SK-N-SH treated with all-trans-retinoic acid at 6 μM for 48 hours (cell line): Measurements from ENCODE around the gene OGT.

Experiments used
- ATAC-seq: fragments of 200-7000 bp; cut with Tn5 transposase; 3 replicates; pipeline ENCODE4 v1.9.1; 2020; ENCODE audit warnings: mild to moderate bottlenecking, moderate library complexity
- ARNTL ChIP-seq: fragments of 450-650 bp; formaldehyde crosslinking; IDR thresholded peaks from 2 replicates; pipeline ENCODE4 v1.5.0; 2020; ENCODE audit warnings: low read depth, mild to moderate bottlenecking, moderate library complexity, borderline replicate concordance
- BACH2 ChIP-seq: fragments of 250-450 bp; sonication (Bioruptor Pico); IDR thresholded peaks from 2 replicates; pipeline ENCODE4 v1.9.0; 2021; ENCODE audit warnings: mild to moderate bottlenecking, borderline replicate concordance
- ESRRG ChIP-seq: fragments of 250-450 bp; sonication (Bioruptor Pico); IDR thresholded peaks from 2 replicates; pipeline ENCODE4 v1.6.1; 2021; ENCODE audit warnings: mild to moderate bottlenecking
- GLIS3 ChIP-seq: fragments of 250-450 bp; sonication (Bioruptor Pico); IDR thresholded peaks from 2 replicates; pipeline ENCODE4 v1.5.0; 2020; ENCODE audit warnings: mild to moderate bottlenecking, moderate library complexity
- ISL1 ChIP-seq: fragments of 250-450 bp; sonication (Bioruptor Pico); IDR thresholded peaks from 2 replicates; pipeline ENCODE4 v2.1.2; 2022; ENCODE audit warnings: mild to moderate bottlenecking, moderate library complexity
- OSR1 ChIP-seq: fragments of 250-450 bp; sonication (Bioruptor Pico); IDR thresholded peaks from 2 replicates; pipeline ENCODE4 v1.8.0; 2022; ENCODE audit warnings: moderate library complexity, mild to moderate bottlenecking, inconsistent platforms
- PPARA ChIP-seq: fragments of 250-450 bp; sonication (Bioruptor Pico); IDR thresholded peaks from 2 replicates; pipeline ENCODE4 v1.5.0; 2020; ENCODE audit warnings: mild to moderate bottlenecking, borderline replicate concordance
- RARB ChIP-seq: fragments of 250-450 bp; sonication (Bioruptor Pico); IDR thresholded peaks from 2 replicates; pipeline ENCODE4 v1.8.0; 2021; ENCODE audit warnings: mild to moderate bottlenecking, moderate library complexity
- SNAI2 ChIP-seq: fragments of 250-450 bp; sonication (Bioruptor Pico); IDR thresholded peaks from 2 replicates; pipeline ENCODE4 v1.5.0; 2020; ENCODE audit warnings: mild to moderate bottlenecking, moderate library complexity
- TCF4 ChIP-seq: fragments of 250-450 bp; sonication (Bioruptor Pico); IDR thresholded peaks from 2 replicates; pipeline ENCODE4 v1.8.0; 2021; ENCODE audit warnings: mild to moderate bottlenecking, moderate library complexity, borderline replicate concordance
- TOX ChIP-seq: fragments of 250-450 bp; sonication (Bioruptor Pico); IDR thresholded peaks from 2 replicates; pipeline ENCODE4 v1.8.0; 2021; ENCODE audit warnings: mild to moderate bottlenecking, moderate library complexity, borderline replicate concordance
- ZC3H10 ChIP-seq: fragments of 250-450 bp; sonication (Bioruptor Pico); IDR thresholded peaks from 2 replicates; pipeline ENCODE4 v1.5.1; 2021; ENCODE audit warnings: mild to moderate bottlenecking, moderate library complexity
- ZFP3 ChIP-seq: fragments of 250-450 bp; sonication (Bioruptor Pico); IDR thresholded peaks from 2 replicates; pipeline ENCODE4 v1.5.0; 2020; ENCODE audit warnings: mild to moderate bottlenecking, moderate library complexity
- ZFP30 ChIP-seq: fragments of 450-650 bp; formaldehyde crosslinking; IDR thresholded peaks from 2 replicates; pipeline ENCODE4 v1.5.0; 2022; ENCODE audit warnings: mild to moderate bottlenecking, moderate library complexity
- ZNF565 ChIP-seq: fragments of 450-650 bp; formaldehyde crosslinking; conservative IDR thresholded peaks from 2 replicates; pipeline ENCODE4 v1.5.0; 2020; ENCODE audit warnings: low read depth, mild to moderate bottlenecking, moderate library complexity
- ZNF70 ChIP-seq: fragments of 450-650 bp; formaldehyde crosslinking; IDR thresholded peaks from 2 replicates; pipeline ENCODE4 v1.5.0; 2020; ENCODE audit warnings: mild to moderate bottlenecking, moderate library complexity
- ZNF8 ChIP-seq: fragments of 450-650 bp; formaldehyde crosslinking; IDR thresholded peaks from 2 replicates; pipeline ENCODE4 v1.5.0; 2020; ENCODE audit warnings: mild to moderate bottlenecking, moderate library complexity
- TF ChIP-seq, protein P1 (sequence below): fragments of 250-450 bp; sonication (Bioruptor Pico); IDR thresholded peaks from 2 replicates; pipeline ENCODE4 v1.5.1; 2020; ENCODE audit warnings: low read depth, mild to moderate bottlenecking, moderate library complexity
- TF ChIP-seq, protein P2 (sequence below): fragments of 250-450 bp; sonication (Bioruptor Pico); IDR thresholded peaks from 2 replicates; pipeline ENCODE4 v1.5.1; 2021; ENCODE audit warnings: mild to moderate bottlenecking, moderate library complexity
- TF ChIP-seq, protein P3 (sequence below): fragments of 250-450 bp; sonication (Bioruptor Pico); IDR thresholded peaks from 2 replicates; pipeline ENCODE4 v1.8.0; 2021; ENCODE audit warnings: low read depth, mild to moderate bottlenecking, moderate library complexity, borderline replicate concordance
- TF ChIP-seq, protein P4 (sequence below): fragments of 250-450 bp; sonication (Bioruptor Pico); IDR thresholded peaks from 2 replicates; pipeline ENCODE4 v1.8.0; 2020; ENCODE audit warnings: mild to moderate bottlenecking, moderate library complexity, borderline replicate concordance

Gene OGT

DNA sequence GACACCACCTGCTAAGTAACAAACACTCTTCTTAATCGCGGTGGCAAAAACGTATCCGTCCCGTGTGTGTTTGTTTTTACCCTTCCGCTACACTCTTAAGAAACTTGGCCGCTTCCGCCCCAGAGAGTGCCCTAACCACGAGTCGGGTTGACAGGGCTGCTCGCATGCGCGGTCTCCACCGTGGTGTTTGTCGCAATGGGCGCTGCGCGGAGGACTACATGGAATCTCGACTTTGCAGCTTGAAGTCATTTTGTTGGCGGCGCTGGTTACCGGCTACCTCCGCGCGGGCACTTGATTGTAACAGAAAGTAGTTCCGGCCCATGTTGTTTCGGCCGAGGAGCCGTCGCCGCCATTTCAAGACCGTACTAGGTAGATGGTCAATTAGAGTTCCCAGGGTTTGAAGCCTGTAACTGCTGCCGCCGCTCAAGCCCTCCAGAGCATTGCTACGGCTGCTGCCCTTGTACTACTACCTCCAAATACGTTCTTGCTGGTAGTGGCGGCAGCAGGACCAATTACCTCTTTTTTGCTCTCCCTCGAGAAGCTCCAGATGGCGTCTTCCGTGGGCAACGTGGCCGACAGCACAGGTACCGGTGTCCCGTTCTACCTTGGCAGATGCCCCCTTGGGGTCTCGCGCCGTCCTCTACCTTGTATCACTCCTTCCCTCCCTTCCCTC, at the start of gene OGT:
OGT (plus strand) TSS at position 352 of the 673 bp plus-strand sequence; CDS start at position 548, 196 bp downstream.
- TF ChIP-seq TCF4 (CRISPR knock-in tag) (no peak), SNAI2 (CRISPR knock-in tag) (no peak), ZNF8 (no peak), GLIS3 (CRISPR knock-in tag) (no peak), RARB (no peak), TOX (CRISPR knock-in tag) (no peak), ZC3H10 (no peak), BACH2 (no peak), OSR1 (CRISPR knock-in tag) (no peak), ESRRG (CRISPR knock-in tag) (no peak), ZNF70 (CRISPR knock-in tag) (no peak), ISL1 (CRISPR knock-in tag) (no peak), ZNF565 (CRISPR knock-in tag) (no peak)
- TF ChIP-seq, protein P1, sequence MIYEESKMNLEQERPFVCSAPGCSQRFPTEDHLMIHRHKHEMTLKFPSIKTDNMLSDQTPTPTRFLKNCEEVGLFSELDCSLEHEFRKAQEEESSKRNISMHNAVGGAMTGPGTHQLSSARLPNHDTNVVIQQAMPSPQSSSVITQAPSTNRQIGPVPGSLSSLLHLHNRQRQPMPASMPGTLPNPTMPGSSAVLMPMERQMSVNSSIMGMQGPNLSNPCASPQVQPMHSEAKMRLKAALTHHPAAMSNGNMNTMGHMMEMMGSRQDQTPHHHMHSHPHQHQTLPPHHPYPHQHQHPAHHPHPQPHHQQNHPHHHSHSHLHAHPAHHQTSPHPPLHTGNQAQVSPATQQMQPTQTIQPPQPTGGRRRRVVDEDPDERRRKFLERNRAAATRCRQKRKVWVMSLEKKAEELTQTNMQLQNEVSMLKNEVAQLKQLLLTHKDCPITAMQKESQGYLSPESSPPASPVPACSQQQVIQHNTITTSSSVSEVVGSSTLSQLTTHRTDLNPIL (CRISPR knock-in tag): no peak
- TF ChIP-seq, protein P2, sequence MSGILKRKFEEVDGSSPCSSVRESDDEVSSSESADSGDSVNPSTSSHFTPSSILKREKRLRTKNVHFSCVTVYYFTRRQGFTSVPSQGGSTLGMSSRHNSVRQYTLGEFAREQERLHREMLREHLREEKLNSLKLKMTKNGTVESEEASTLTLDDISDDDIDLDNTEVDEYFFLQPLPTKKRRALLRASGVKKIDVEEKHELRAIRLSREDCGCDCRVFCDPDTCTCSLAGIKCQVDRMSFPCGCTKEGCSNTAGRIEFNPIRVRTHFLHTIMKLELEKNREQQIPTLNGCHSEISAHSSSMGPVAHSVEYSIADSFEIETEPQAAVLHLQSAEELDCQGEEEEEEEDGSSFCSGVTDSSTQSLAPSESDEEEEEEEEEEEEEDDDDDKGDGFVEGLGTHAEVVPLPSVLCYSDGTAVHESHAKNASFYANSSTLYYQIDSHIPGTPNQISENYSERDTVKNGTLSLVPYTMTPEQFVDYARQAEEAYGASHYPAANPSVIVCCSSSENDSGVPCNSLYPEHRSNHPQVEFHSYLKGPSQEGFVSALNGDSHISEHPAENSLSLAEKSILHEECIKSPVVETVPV (CRISPR knock-in tag): no peak
- peak; percentile 89 for ATAC-seq

DNA sequence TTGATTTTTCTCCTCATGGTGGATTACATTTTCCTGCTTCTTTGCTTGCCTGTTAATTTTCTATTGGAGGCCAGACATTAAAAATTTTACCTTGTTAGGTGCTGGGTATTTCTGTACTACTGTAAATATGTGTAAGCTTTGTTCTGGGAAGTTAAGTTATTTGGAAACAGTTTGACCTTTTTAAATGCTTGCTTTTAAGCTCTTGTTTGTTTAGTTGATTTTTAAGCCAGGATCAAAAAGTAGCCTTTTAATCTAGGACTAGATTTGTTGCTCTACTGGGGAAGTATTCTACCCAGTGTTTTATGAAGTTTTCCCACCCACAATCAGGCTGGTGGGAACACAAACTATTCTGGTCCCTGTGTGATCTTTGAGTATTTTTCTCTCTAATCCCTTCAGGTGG, 45.1 kb upstream of the OGT start:
- no peak for ATAC-seq
- TF ChIP-seq ISL1 (CRISPR knock-in tag): no peak

DNA sequence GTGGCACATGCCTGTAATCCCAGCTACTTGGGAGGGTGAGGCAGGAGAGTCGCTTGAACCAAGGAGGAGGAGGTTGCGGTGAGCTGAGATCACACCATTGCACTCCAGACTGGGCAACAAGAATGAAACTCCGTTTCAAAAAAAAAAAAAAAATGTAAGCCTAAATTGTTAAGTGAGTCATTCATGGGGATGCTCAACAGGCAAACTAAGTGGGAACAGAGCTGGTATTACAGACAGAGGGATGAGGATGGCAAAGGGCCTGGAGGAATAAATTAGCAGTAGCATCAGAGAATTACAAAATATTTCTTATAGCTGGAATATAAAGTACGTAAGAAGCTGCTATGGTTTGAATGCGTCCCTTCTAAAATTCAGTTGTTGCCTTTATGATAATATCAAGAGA, 43.4 kb upstream of the OGT start:
- TF ChIP-seq BACH2: no peak
- TF ChIP-seq ZC3H10: no peak
- TF ChIP-seq ZFP30 (CRISPR knock-in tag): no peak
- TF ChIP-seq ZNF8: no peak
- TF ChIP-seq OSR1 (CRISPR knock-in tag): no peak
- TF ChIP-seq, protein P2 (CRISPR knock-in tag): no peak
- TF ChIP-seq, protein P3, sequence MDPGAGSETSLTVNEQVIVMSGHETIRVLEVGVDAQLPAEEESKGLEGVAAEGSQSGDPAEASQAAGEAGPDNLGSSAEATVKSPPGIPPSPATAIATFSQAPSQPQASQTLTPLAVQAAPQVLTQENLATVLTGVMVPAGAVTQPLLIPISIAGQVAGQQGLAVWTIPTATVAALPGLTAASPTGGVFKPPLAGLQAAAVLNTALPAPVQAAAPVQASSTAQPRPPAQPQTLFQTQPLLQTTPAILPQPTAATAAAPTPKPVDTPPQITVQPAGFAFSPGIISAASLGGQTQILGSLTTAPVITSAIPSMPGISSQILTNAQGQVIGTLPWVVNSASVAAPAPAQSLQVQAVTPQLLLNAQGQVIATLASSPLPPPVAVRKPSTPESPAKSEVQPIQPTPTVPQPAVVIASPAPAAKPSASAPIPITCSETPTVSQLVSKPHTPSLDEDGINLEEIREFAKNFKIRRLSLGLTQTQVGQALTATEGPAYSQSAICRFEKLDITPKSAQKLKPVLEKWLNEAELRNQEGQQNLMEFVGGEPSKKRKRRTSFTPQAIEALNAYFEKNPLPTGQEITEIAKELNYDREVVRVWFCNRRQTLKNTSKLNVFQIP (CRISPR knock-in tag): no peak
- no peak for TF ChIP-seq ZNF565 (CRISPR knock-in tag)
- ATAC-seq: no peak

DNA sequence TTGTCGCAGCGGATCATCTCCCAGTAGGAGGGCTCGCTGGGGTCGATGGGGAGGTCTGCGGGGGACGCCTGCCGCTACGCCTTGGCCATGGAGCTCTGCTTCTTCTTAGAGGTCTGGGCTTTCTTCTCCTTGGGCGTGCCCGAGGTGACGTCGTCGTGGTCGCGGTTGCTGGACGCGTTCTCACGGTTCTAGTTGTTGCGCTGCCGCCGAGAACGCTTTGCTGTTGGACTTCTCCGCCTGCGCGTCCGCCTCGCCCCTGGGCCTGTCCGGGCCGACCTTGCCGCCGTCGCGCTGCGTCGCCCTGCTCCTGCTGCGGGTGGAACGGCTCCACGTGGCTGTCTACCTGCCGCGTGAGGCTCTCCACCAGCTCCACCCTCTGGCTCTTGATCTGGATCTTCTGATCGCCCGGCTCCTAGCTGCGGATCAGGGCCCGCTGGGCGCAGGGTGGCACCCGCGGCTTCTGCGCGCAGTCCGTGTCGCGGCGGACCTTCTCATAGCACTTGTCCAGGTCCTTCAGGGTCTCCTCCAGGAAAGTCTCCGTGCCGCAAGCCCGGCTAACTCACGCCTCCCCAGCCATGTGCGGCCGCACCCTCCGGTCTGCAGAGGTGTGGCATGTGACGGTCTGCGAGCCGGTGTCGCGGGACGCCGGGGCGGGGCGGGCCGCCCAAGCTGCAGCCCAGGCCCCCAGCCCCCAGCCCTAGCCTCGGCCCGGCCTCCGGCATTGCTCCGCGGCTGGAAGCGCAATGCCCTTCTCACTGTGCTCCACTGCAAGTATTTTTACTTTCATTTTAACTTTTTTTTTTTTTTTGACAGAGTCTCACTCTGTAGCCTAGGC, 40.5 kb upstream of the OGT start:
- TF ChIP-seq PPARA (CRISPR knock-in tag) (no peak), ESRRG (CRISPR knock-in tag) (no peak), ISL1 (CRISPR knock-in tag) (no peak), ZC3H10 (no peak), OSR1 (CRISPR knock-in tag) (no peak), ZFP3 (CRISPR knock-in tag) (no peak), ZNF8 (no peak), ARNTL (CRISPR knock-in tag) (no peak), TCF4 (CRISPR knock-in tag) (no peak), RARB (no peak)
- TF ChIP-seq, protein P4, sequence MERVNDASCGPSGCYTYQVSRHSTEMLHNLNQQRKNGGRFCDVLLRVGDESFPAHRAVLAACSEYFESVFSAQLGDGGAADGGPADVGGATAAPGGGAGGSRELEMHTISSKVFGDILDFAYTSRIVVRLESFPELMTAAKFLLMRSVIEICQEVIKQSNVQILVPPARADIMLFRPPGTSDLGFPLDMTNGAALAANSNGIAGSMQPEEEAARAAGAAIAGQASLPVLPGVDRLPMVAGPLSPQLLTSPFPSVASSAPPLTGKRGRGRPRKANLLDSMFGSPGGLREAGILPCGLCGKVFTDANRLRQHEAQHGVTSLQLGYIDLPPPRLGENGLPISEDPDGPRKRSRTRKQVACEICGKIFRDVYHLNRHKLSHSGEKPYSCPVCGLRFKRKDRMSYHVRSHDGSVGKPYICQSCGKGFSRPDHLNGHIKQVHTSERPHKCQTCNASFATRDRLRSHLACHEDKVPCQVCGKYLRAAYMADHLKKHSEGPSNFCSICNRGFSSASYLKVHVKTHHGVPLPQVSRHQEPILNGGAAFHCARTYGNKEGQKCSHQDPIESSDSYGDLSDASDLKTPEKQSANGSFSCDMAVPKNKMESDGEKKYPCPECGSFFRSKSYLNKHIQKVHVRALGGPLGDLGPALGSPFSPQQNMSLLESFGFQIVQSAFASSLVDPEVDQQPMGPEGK: no peak
- no peak for ATAC-seq
